Neuronal stem cell (in vitro differentiated cells): ENCODE measurements around the gene GUCY2C.

Experiments used
- DNase-seq: peaks from one replicate; pipeline ENCODE4 v3.0.0-alpha.2; 2013; ENCODE audit warnings: low spot score
- H2AFZ ChIP-seq: one replicate; pipeline ENCODE4 v1.6.1; 2013; ENCODE audit warnings: mild to moderate bottlenecking, low read length, inconsistent platforms
- H2AK5ac ChIP-seq: 2 replicates; pipeline ENCODE4 v1.6.1; 2013; ENCODE audit warnings: low read depth, mild to moderate bottlenecking, inconsistent platforms, low read length, moderate library complexity, mixed read lengths
- H2BK120ac ChIP-seq: 2 replicates; pipeline ENCODE4 v1.6.1; 2013; ENCODE audit warnings: low read depth, mild to moderate bottlenecking, inconsistent platforms, low read length, moderate library complexity, mixed read lengths
- H2BK12ac ChIP-seq: one replicate; pipeline ENCODE4 v1.6.1; 2013; ENCODE audit warnings: low read length, inconsistent platforms
- H2BK15ac ChIP-seq: 2 replicates; pipeline ENCODE4 v1.6.1; 2013; ENCODE audit warnings: mild to moderate bottlenecking, low read length, inconsistent platforms, mixed read lengths
- H2BK5ac ChIP-seq: one replicate; pipeline ENCODE4 v1.6.1; 2013; ENCODE audit warnings: inconsistent platforms, mild to moderate bottlenecking, low read length, moderate library complexity
- H3K14ac ChIP-seq: one replicate; pipeline ENCODE4 v1.6.1; 2013; ENCODE audit warnings: low read length, inconsistent platforms
- H3K18ac ChIP-seq: 2 replicates; pipeline ENCODE4 v1.6.1; 2013; ENCODE audit warnings: low read length, inconsistent platforms
- H3K23ac ChIP-seq: 2 replicates; pipeline ENCODE4 v1.6.1; 2013; ENCODE audit warnings: low read depth, mild to moderate bottlenecking, mixed read lengths, low read length, inconsistent platforms; ENCODE audit not compliant: poor library complexity
- H3K27ac ChIP-seq: replicated peaks from 3 replicates; pipeline ENCODE4 v1.5.1; 2013; ENCODE audit warnings: low read length, inconsistent platforms
- H3K27me3 ChIP-seq, 3 experiments: 2 replicates each; pipeline ENCODE4 v1.6.1; 2013; ENCODE audit warnings: low read length in 3 of 3, mild to moderate bottlenecking in 2 of 3, inconsistent platforms in 1 of 3, low read depth in 1 of 3, mixed read lengths in 1 of 3, moderate library complexity in 1 of 3; ENCODE audit not compliant: control insufficient read depth in 3 of 3, insufficient read depth in 3 of 3
- H3K36me3 ChIP-seq, 2 donors: replicated peaks in 1 of 2; 2 replicates each; pipeline ENCODE4 v1.6.1; 2013; ENCODE audit warnings: low read length in 2 of 2; ENCODE audit not compliant: control insufficient read depth in 2 of 2, insufficient read depth in 2 of 2
- H3K4ac ChIP-seq: 2 replicates; pipeline ENCODE4 v1.6.1; 2013; ENCODE audit warnings: inconsistent platforms, mild to moderate bottlenecking, low read length, moderate library complexity
- H3K4me1 ChIP-seq, 2 donors: 1 replicate in 1 of 2; 2 replicates in 1 of 2; pipeline ENCODE4 v1.6.1; 2013; ENCODE audit warnings: low read length in 2 of 2, low read depth in 1 of 2; ENCODE audit not compliant: control insufficient read depth in 2 of 2, insufficient read depth in 1 of 2
- H3K4me2 ChIP-seq: one replicate; pipeline ENCODE4 v1.6.1; 2013; ENCODE audit warnings: mild to moderate bottlenecking, low read length, inconsistent platforms; ENCODE audit not compliant: insufficient read depth, poor library complexity, severe bottlenecking
- H3K4me3 ChIP-seq, 2 donors: 2 replicates each; pipeline ENCODE4 v1.5.1; 2013; ENCODE audit warnings: low read length in 2 of 2, mild to moderate bottlenecking in 2 of 2, inconsistent platforms in 1 of 2, moderate library complexity in 1 of 2
- H3K79me1 ChIP-seq: one replicate; pipeline ENCODE4 v1.6.1; 2013; ENCODE audit warnings: low read depth, mild to moderate bottlenecking, inconsistent platforms, low read length, moderate library complexity
- H3K9ac ChIP-seq: one replicate; pipeline ENCODE4 v1.6.1; 2013; ENCODE audit warnings: mild to moderate bottlenecking, low read depth, low read length, inconsistent platforms; ENCODE audit not compliant: poor library complexity
- H3K9me3 ChIP-seq, 2 donors: replicated peaks in 1 of 2; 2 replicates each; pipeline versions ENCODE3 to v1.6.1; 2013; ENCODE audit warnings: low read length in 2 of 2, mild to moderate bottlenecking in 2 of 2, inconsistent platforms in 1 of 2, low read depth in 1 of 2, mixed read lengths in 1 of 2, moderate library complexity in 1 of 2; ENCODE audit not compliant: control insufficient read depth in 2 of 2, insufficient read depth in 1 of 2
- H4K8ac ChIP-seq: one replicate; pipeline ENCODE4 v1.6.1; 2013; ENCODE audit warnings: low read depth, mild to moderate bottlenecking, inconsistent platforms, low read length, moderate library complexity
- H4K91ac ChIP-seq: one replicate; pipeline ENCODE4 v1.6.1; 2013; ENCODE audit warnings: low read length, low read depth, mild to moderate bottlenecking, inconsistent platforms; ENCODE audit not compliant: poor library complexity
- WGBS, 2 donors: extraction: QIAGEN DNeasy Blood & Tissue Kit; methylation state at CpG; one replicate each; pipeline ENCODE4 v1.1.7; 2013; ENCODE audit warnings: missing lambda C conversion rate in 2 of 2, mixed read lengths in 1 of 2; ENCODE audit not compliant: insufficient read length in 2 of 2, insufficient replicate concordance in 1 of 2; ENCODE audit errors: extremely low coverage in 2 of 2; 5-methylcytosine and 5-hydroxymethylcytosine counted together

GUCY2C gene

DNA sequence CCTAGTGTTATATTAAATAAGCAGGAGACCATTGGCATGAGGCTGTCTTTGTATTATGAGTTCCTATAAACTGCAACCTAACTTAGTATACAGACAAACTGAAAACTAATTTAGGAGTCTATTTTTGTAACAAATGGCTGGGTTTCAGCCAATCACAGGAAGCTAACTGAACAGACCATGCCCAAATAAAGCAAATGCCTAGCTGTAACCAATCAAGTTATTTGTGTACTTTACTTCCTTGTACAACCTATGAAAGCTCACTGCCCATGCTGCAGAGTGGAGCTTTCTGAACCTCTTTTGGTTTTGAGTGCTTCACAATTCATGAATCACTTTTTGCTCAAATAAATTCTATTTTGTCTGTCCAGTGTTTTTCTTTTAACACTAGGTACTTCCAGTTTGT is 41.6 kb downstream of the GUCY2C start:
- Histone ChIP-seq H3K14ac (no peak overlapping the region), H4K91ac (no peak overlapping the region), H3K27me3 (no peaks in the 10 kb centered on the region), H3K4me2 (no peak overlapping the region), H3K4me1 (no peaks in the 10 kb centered on the region), H3K4ac (no peak overlapping the region), H3K23ac (no peak overlapping the region), H2BK120ac (no peak overlapping the region), H3K4me3 (no peak overlapping the region), H2AK5ac (no peak overlapping the region), H2BK12ac (no peak overlapping the region), H3K9ac (no peak overlapping the region), H3K79me1 (no peaks in the 10 kb centered on the region), H2AFZ (no peak overlapping the region), H3K18ac (no peak overlapping the region), H3K27ac (no peak overlapping the region), H2BK5ac (no peak overlapping the region), H3K9me3 (no peaks in the 10 kb centered on the region), H3K36me3 (no peaks in the 10 kb centered on the region), H2BK15ac (no peak overlapping the region), H4K8ac (no peak overlapping the region)
- DNase-seq: no peak

DNA sequence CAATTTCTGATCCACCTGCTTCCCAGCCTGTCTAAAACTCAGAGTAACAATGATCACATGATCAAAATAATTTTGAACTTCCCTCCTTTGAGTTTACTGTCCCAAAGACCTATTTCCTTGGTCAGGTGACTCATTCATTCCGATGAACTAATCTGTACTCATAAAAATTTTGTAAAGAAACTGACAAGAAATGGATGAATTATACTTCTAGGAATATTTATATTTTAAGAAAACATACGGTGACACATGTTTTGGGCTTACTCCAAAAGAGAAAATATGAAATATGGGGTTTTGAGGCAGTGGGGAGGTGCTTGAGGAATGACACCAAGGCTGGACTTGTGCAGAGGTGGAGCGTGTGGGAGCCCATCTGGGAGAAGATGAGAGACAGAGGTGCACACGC is 42.0 kb downstream of the GUCY2C start:
- no CpG with 5 or more reads among the region's 4 CpGs for WGBS, 2 donors
- no peak for DNase-seq
- H3K9ac ChIP-seq: no peak overlapping the region

DNA sequence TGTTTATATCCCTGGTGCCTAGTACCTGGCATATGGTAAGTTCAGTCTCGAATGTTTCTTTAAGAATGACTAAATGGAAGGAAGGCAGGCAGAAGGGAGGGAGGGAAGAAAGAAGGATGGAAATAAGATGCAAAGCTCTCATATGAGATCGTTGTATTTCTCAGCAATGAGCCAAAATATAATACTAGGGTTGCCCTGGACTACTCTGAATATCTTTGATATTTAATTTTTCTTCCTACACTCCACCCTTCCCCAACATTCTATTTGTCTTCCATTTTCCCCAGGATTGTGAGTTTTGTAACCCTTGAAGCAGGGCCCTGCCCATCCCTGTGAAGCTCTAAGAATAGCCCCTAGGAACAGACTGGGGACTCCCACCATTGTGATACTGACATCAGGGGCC is 43.9 kb downstream of the GUCY2C start:
- no peak overlapping the region for H3K4me2 ChIP-seq
- H3K27ac ChIP-seq: no peak overlapping the region
- no CpG with 5 or more reads among the region's 2 CpGs for WGBS, 2 donors
- no peak for DNase-seq
- no peaks in the 10 kb centered on the region for H3K27me3 ChIP-seq
- no peak overlapping the region for H2BK12ac ChIP-seq
- H3K4ac ChIP-seq: no peak overlapping the region
- H3K18ac ChIP-seq: no peak overlapping the region
- no peak overlapping the region for H2BK15ac ChIP-seq
- H4K91ac ChIP-seq: no peak overlapping the region
- H3K36me3 ChIP-seq: no peaks in the 10 kb centered on the region
- H3K14ac ChIP-seq: no peak overlapping the region
- H3K23ac ChIP-seq: no peak overlapping the region
- no peaks in the 10 kb centered on the region for H3K4me1 ChIP-seq
- H2BK120ac ChIP-seq: no peak overlapping the region
- no peak overlapping the region for H2BK5ac ChIP-seq
- H3K9me3 ChIP-seq: no peaks in the 10 kb centered on the region
- no peak overlapping the region for H3K9ac ChIP-seq
- no peaks in the 10 kb centered on the region for H3K79me1 ChIP-seq
- H3K4me3 ChIP-seq: no peak overlapping the region
- no peak overlapping the region for H2AK5ac ChIP-seq
- no peak overlapping the region for H2AFZ ChIP-seq
- H4K8ac ChIP-seq: no peak overlapping the region

More for the DNA sequence above, 42.0 kb downstream of the GUCY2C start:
- Histone ChIP-seq H3K27me3 (no peaks in the 10 kb centered on the region), H3K14ac (no peak overlapping the region), H2BK12ac (no peak overlapping the region), H3K27ac (no peak overlapping the region), H3K4me2 (no peak overlapping the region), H2BK15ac (no peak overlapping the region), H4K91ac (no peak overlapping the region), H2AFZ (no peak overlapping the region), H2AK5ac (no peak overlapping the region), H3K36me3 (no peaks in the 10 kb centered on the region), H3K9me3 (no peaks in the 10 kb centered on the region), H3K79me1 (no peaks in the 10 kb centered on the region), H3K23ac (no peak overlapping the region), H3K4ac (no peak overlapping the region), H2BK5ac (no peak overlapping the region), H2BK120ac (no peak overlapping the region), H4K8ac (no peak overlapping the region), H3K4me1 (no peaks in the 10 kb centered on the region), H3K4me3 (no peak overlapping the region), H3K18ac (no peak overlapping the region)

DNA sequence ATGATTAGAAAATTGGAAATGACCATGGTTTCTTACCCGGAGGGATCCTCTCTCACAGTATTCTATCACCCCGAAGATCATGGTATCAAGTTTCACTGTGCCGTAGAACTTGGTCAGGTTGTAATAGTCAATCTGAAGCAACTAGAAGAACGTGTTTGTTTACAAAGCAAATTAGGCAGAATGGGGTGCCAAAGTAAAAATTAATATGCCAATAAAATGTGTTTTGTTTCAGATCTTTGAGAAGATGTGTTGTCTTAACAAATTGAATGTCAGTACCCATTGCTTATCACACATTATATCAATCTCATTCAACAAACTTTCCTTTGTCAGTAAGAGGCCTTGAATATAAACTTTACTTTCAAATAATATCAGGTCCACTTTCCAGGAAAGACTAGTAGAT is 45.0 kb downstream of the GUCY2C start:
- Histone ChIP-seq H2AFZ (no peak overlapping the region), H4K8ac (no peak overlapping the region), H2AK5ac (no peak overlapping the region), H3K27me3 (no peaks in the 10 kb centered on the region), H3K9me3 (no peaks in the 10 kb centered on the region), H3K23ac (no peak overlapping the region), H3K18ac (no peak overlapping the region), H3K9ac (no peak overlapping the region), H3K79me1 (no peaks in the 10 kb centered on the region), H3K4me1 (no peaks in the 10 kb centered on the region), H2BK5ac (no peak overlapping the region), H3K4me3 (no peak overlapping the region), H3K4me2 (no peak overlapping the region), H2BK120ac (no peak overlapping the region), H3K4ac (no peak overlapping the region), H4K91ac (no peak overlapping the region), H3K36me3 (no peaks in the 10 kb centered on the region), H2BK12ac (no peak overlapping the region), H3K27ac (no peak overlapping the region), H3K14ac (no peak overlapping the region), H2BK15ac (no peak overlapping the region)
- no peak for DNase-seq
- WGBS, 2 donors: no CpG with 5 or more reads among the region's 4 CpGs
